Stimulated activated CD8-positive, alpha-beta memory T cell treated with anti-CD3 and anti-CD28 coated beads, Interleukin-7, amount 100 ng/mL, for 24 hours (primary cell): Measurements from ENCODE around the gene SOD3.

Experiments
- DNase-seq: peaks from one replicate; pipeline ENCODE4 v3.0.0-alpha.2; 2020; ENCODE audit warnings: low read depth

Gene SOD3

GRCh38 chr4:24801136-24801855 lies 5.9 kb downstream of the SOD3 start:
- no peak for DNase-seq

- DNase-seq, result no peak
These were observed 7.3 kb downstream of the SOD3 start for GRCh38 chr4:24802648-24803047.

- no peak for DNase-seq
These were observed 9.7 kb downstream of the SOD3 start for GRCh38 chr4:24805067-24805466.

GRCh38 chr4:24805566-24805965 lies 10.2 kb downstream of the SOD3 start:
- DNase-seq, result no peak

- DNase-seq, result no peak
These were observed 11.0 kb downstream of the SOD3 start for GRCh38 chr4:24806206-24806990.

- no peak for DNase-seq
These were observed 12.2 kb downstream of the SOD3 start for GRCh38 chr4:24807611-24808010.

GRCh38 chr4:24808261-24808660 lies 12.9 kb downstream of the SOD3 start:
- no peak for DNase-seq

- DNase-seq, result no peak
These were observed 13.6 kb downstream of the SOD3 start for GRCh38 chr4:24808955-24809354.

GRCh38 chr4:24809376-24809775 lies 14.0 kb downstream of the SOD3 start:
- no peak for DNase-seq

GRCh38 chr4:24809815-24810405 lies 14.5 kb downstream of the SOD3 start:
- no peak for DNase-seq

- no peak for DNase-seq
These were observed 15.7 kb downstream of the SOD3 start for GRCh38 chr4:24810871-24811631.

GRCh38 chr4:24813732-24814131 lies 18.4 kb downstream of the SOD3 start:
- DNase-seq, result no peak

- DNase-seq, result no peak
These were observed 21.4 kb downstream of the SOD3 start for GRCh38 chr4:24816797-24817196.

GRCh38 chr4:24820541-24820940 lies 25.2 kb downstream of the SOD3 start:
- DNase-seq, result no peak

GRCh38 chr4:24824720-24825119 lies 29.3 kb downstream of the SOD3 start:
- no peak for DNase-seq

GRCh38 chr4:24831637-24832036 lies 36.3 kb downstream of the SOD3 start:
- no peak for DNase-seq

- no peak for DNase-seq
These were observed 40.3 kb downstream of the SOD3 start for GRCh38 chr4:24835696-24836095.

- no peak for DNase-seq
These were observed 41.4 kb downstream of the SOD3 start for GRCh38 chr4:24836661-24837242.

- DNase-seq, result no peak
These were observed 42.0 kb downstream of the SOD3 start for GRCh38 chr4:24837336-24837735.

GRCh38 chr4:24837781-24838180 lies 42.4 kb downstream of the SOD3 start:
- no peak for DNase-seq

- no peak for DNase-seq
These were observed 45.0 kb downstream of the SOD3 start for GRCh38 chr4:24840362-24840761.
